ENCODE results near the gene RRAS. TPM values are rescaled to one million over a fixed set of nuclear protein-coding genes. Genes with fewer than 3 reads are reported as not detected.

RRAS gene
- total RNA-seq, 1 experiment from 2014 or later: 55.9 TPM

GRCh38 chr19:49686503-49687088 is 46.7 kb upstream of the RRAS start:
- Histone ChIP-seq H3K27me3 (ENCODE audit: insufficient read depth, low read length) (no peaks in the 10 kb centered on the region), H3K9me2 (ENCODE audit: insufficient read depth) (no peaks in the 10 kb centered on the region), H3K4me2 (ENCODE audit: low read length) (no peak overlapping the region), H3K4me3 (replicated peaks in 1 of 2; ENCODE audit: low read depth in 1 of 2, low read length in 2 of 2) (no peak overlapping the region), H3K9me3 (ENCODE audit: control insufficient read depth in 1 of 2, insufficient read depth in 1 of 2, low read depth in 1 of 2, low read length in 2 of 2) (no peaks in the 10 kb centered on the region), H4K20me1 (ENCODE audit: insufficient read depth) (peaks cover 18% of the 10 kb centered on the region; the same call in 1 of the 2 replicates), H3K4me1 (ENCODE audit: control insufficient read depth in 1 of 2, insufficient read depth in 2 of 2, low read length in 2 of 2) (peaks cover 0 to 26% of the 10 kb centered on the region in 2 experiments; a peak in 2 of 4 replicates), H3K79me2 (ENCODE audit: insufficient read depth, low read length) (peaks cover 42% of the 10 kb centered on the region), H3K9ac (ENCODE audit: low read length) (no peak overlapping the region), H2AFZ (ENCODE audit: low read depth, low read length, poor library complexity, severe bottlenecking) (no peak overlapping the region), H3K27ac (ENCODE audit: low read depth, low read length) (no peak overlapping the region), H3K36me3 (ENCODE audit: control insufficient read depth in 1 of 2, insufficient read depth in 2 of 2, low read length in 2 of 2) (peaks cover 41 to 51% of the 10 kb centered on the region in 2 experiments)
- intact Hi-C loops (cut with micrococcal nuclease): no loop called here
- RAD21 ChIA-PET (ENCODE audit: low non-redundant PET in 1 of 2, low total read pairs in 2 of 2, uncharacterized antibody in 2 of 2, unreplicated experiment in 2 of 2): no interaction called here
- ATAC-seq (no peak), DNase-seq (ENCODE audit: low read depth, low spot score) (no peak)
- POLR2A ChIA-PET: no interaction called here
- CTCF ChIA-PET: interaction anchor here (0.9 kb wide), 1 partner anchor 10 kb away, joined by 3 read pairs; no protein-coding TSS in a partner anchor
- TF ChIP-seq ZFX (IDR thresholded peaks at IDR 0.05) (no peak), CTCF (IDR thresholded peaks at IDR 0.05 in 2 of 3, conservative IDR thresholded peaks at IDR 0.05 in 1 of 3; ENCODE audit: borderline replicate concordance in 1 of 3, insufficient read depth in 1 of 3, low read depth in 2 of 3, low read length in 2 of 3) (no peak), ZBTB33 (IDR thresholded peaks at IDR 0.05; ENCODE audit: extremely low read depth, insufficient replicate concordance, low read length) (no peak), CEBPB (IDR thresholded peaks at IDR 0.05; ENCODE audit: low read depth) (no peak), SRF (IDR thresholded peaks at IDR 0.05; ENCODE audit: low read depth) (no peak)
- BruUV-seq (replicated peaks): no TSS peak

All from HCT116 (cell line).